Measurements from ENCODE around the gene PLEKHM3.
A peak's percentile ranks its signal among the peaks of the same experiment; 100 is the strongest.

DNA sequence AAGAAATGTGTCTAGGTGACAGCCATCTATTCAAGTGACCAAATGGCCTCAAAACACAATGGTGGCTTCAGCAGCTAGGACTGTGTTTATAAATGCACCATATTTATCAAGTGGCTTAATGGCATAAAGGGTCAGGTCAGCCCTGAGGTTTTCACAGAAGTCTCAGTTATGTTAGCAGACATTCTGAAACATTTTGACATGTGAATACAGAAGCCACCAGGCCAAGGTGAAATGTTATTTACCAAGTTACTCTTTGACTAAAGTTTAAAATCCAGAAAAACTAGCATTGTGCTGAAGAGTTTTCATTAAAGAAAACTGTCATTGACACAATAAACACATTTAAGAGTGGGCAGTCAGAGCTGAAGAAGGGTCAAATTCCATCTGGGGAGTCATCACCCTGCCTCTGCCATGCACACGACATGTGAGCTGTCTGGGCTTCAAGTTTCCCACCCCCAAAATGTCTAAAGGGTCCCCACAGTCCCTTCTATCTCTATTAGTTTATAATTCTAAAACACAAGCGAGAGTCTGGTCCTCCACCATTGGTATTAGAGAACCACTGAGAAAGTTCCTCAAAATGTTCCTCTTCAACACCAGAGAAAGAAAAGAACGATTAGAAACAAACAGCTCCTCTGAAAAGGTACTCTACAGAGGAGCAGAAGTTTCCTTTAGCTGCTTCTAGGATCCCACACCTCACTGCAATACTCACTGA, 178.1 kb downstream of the PLEKHM3 start:
- no peak for TF ChIP-seq EZH2 (conservative IDR thresholded peaks at IDR 0.05; ENCODE audit: low read depth, low read length)
- TF ChIP-seq, protein P1, sequence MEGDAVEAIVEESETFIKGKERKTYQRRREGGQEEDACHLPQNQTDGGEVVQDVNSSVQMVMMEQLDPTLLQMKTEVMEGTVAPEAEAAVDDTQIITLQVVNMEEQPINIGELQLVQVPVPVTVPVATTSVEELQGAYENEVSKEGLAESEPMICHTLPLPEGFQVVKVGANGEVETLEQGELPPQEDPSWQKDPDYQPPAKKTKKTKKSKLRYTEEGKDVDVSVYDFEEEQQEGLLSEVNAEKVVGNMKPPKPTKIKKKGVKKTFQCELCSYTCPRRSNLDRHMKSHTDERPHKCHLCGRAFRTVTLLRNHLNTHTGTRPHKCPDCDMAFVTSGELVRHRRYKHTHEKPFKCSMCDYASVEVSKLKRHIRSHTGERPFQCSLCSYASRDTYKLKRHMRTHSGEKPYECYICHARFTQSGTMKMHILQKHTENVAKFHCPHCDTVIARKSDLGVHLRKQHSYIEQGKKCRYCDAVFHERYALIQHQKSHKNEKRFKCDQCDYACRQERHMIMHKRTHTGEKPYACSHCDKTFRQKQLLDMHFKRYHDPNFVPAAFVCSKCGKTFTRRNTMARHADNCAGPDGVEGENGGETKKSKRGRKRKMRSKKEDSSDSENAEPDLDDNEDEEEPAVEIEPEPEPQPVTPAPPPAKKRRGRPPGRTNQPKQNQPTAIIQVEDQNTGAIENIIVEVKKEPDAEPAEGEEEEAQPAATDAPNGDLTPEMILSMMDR (CRISPR knock-in tag; IDR thresholded peaks at IDR 0.05) = no peak
- TF ChIP-seq, protein P2, sequence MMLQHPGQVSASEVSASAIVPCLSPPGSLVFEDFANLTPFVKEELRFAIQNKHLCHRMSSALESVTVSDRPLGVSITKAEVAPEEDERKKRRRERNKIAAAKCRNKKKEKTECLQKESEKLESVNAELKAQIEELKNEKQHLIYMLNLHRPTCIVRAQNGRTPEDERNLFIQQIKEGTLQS (CRISPR knock-in tag; IDR thresholded peaks at IDR 0.05) = 0 out of 2 replicates have a peak, but pooled peaks have one; percentile 12

Data from HepG2 (cell line).